Pancreas (tissue), 10 donors: Measurements from ENCODE around the gene MARK1. TPM values are rescaled to one million over a fixed set of nuclear protein-coding genes. Genes with fewer than 3 reads are reported as not detected.

ENCODE experiments used
- ATAC-seq, 4 donors: fragments of 200-7000 bp; cut with Tn5 transposase; one replicate each; pipeline versions ENCODE4 v1.8.0 to v1.9.1; 2020; ENCODE audit warnings: mild to moderate bottlenecking in 4 of 4, moderate library complexity in 4 of 4
- DNase-seq, 6 donors: peaks; one replicate each; pipeline ENCODE4 v3.0.0-alpha.2; 2020
- FAIRE-seq: peaks from 2 replicates; lab custom pipeline; 2012; peaks lifted over from hg19 to GRCh38; lab: Jason Lieb, UNC
- H3K27ac ChIP-seq, 4 donors: fragments of 200-600 bp; sonication (generic); 1 replicate in 3 of 4; 2 replicates in 1 of 4; pipeline versions ENCODE4 v1.5.0 to v1.8.0; 2020
- H3K27me3 ChIP-seq, 4 donors: fragments of 200-600 bp; one replicate each; pipeline ENCODE4 v1.8.0; 2021
- H3K36me3 ChIP-seq, 3 donors: fragments of 200-600 bp; sonication (generic) in 1 of 3; one replicate each; pipeline versions ENCODE4 v1.5.0 to v1.8.0; 2020 to 2021
- H3K4me1 ChIP-seq, 3 donors: fragments of 200-600 bp; one replicate each; pipeline ENCODE4 v1.8.0; 2021
- H3K4me3 ChIP-seq, 4 donors: fragments of 200-600 bp; sonication (generic) in 2 of 4; one replicate each; pipeline versions ENCODE4 v1.5.0 to v1.8.0; 2020 to 2021
- H3K9me3 ChIP-seq, 4 donors: fragments of 200-600 bp; one replicate each; pipeline ENCODE4 v1.8.0; 2021
- CTCF ChIP-seq, 4 donors: fragments of 200-600 bp; sonication (generic) in 3 of 4; IDR thresholded peaks; one replicate each; pipeline versions ENCODE4 v1.5.0 to v1.8.0; 2021; ENCODE audit warnings: antibody characterized with exemption in 4 of 4
- WGBS, 2 donors: extraction: QIAGEN DNeasy Blood & Tissue Kit; methylation state at CpG; one replicate each; pipeline ENCODE4 v1.1.7; 2013; 5-methylcytosine and 5-hydroxymethylcytosine counted together
- intact Hi-C, 3 donors: fragments of 100-400 bp; cut with DNase I; formaldehyde crosslinking; loops; one replicate each; pipeline versions ENCODE4 v1.11.1 to v1.14.2; 2022
- polyA plus RNA-seq, 2 donors: library from polyadenylated mRNA; stranded (reverse); fragments of 200-250 nt; gene quantifications; one replicate each; pipeline ENCODE4 v1.2.3, GENCODE V29; 2013
- total RNA-seq, 6 donors: library from RNA; stranded (reverse); fragmentation: NEBNext Ultra II Directional in 4 of 6; extraction: Animal tissue kit (Norgen Biotek cat#: 25700) in 4 of 6; gene quantifications; one replicate each; pipeline versions ENCODE4 v1.2.1 to v1.2.4, GENCODE V29; 2021 to 2023
- donor health status: healthy with polysubstance abuse.
- donor health status: DM: no; HTN: no; CAD: no; lungs with moderate emphysema.
- donor health status: DM: no; HTN: no; CAD: no.
- donor health status: control.
- donor health status: control.
- donor health status: Bipolar disorder and iron deficiency.
- donor health status: DM: yes; HTN: yes; CAD: no.
- donor health status: DM: no; HTN: no; CAD: no.
- donor health status: DM: no; HTN: no; CAD: no.
- donor health status: DM: yes; HTN: yes; CAD: no.

The MARK1 gene
- total and polyA plus RNA-seq, 8 donors = 0.84 to 3.5 (median 1.4) TPM

GRCh38 chr1:220694866-220695382 is 167.0 kb downstream of the MARK1 start:
- no peak for TF ChIP-seq CTCF (IDR thresholded peaks at IDR 0.05)
- no peak for DNase-seq
- peaks cover 0 to 4% (median 0%) of the 10 kb centered on the region in 3 donors for H3K36me3 ChIP-seq
- ATAC-seq = no peak
- 96 to 97% methylated on average over 8 of the region's 8 CpGs for WGBS, 2 donors
- no peak overlapping the region for H3K27ac ChIP-seq
- intact Hi-C loops = loop anchor here in 1 of 3 donors (5.0 kb wide), 1 partner anchor 82 kb away; no protein-coding TSS in a partner anchor
- H3K27me3 ChIP-seq = no peaks in the 10 kb centered on the region
- H3K4me3 ChIP-seq = no peak overlapping the region
- no peaks in the 10 kb centered on the region for H3K9me3 ChIP-seq
- peaks cover 0 to 7% (median 0%) of the 10 kb centered on the region in 3 donors for H3K4me1 ChIP-seq
- FAIRE-seq = no peak

- Histone ChIP-seq H3K27me3 (no peaks in the 10 kb centered on the region), H3K4me1 (peaks cover 0 to 7% (median 0%) of the 10 kb centered on the region in 3 donors), H3K27ac (no peak overlapping the region), H3K9me3 (no peaks in the 10 kb centered on the region), H3K4me3 (no peak overlapping the region), H3K36me3 (peaks cover 0 to 4% (median 0%) of the 10 kb centered on the region in 3 donors)
- FAIRE-seq (no peak), ATAC-seq (no peak), DNase-seq (no peak)
- TF ChIP-seq CTCF (IDR thresholded peaks at IDR 0.05) = no peak
- intact Hi-C loops = no loop called here
- WGBS, 2 donors = 92 to 97% methylated on average over 4 of the region's 4 CpGs
Observed at GRCh38 chr1:220695426-220695825, 167.5 kb downstream of the MARK1 start.

GRCh38 chr1:220696226-220696862 is 168.4 kb downstream of the MARK1 start:
- Histone ChIP-seq H3K4me1 (peaks cover 0 to 10% (median 0%) of the 10 kb centered on the region in 3 donors), H3K27ac (no peak overlapping the region), H3K27me3 (no peaks in the 10 kb centered on the region), H3K4me3 (no peak overlapping the region), H3K9me3 (no peaks in the 10 kb centered on the region), H3K36me3 (peaks cover 0 to 4% (median 0%) of the 10 kb centered on the region in 3 donors)
- DNase-seq (no peak), ATAC-seq (no peak), FAIRE-seq (no peak)
- no peak for TF ChIP-seq CTCF (IDR thresholded peaks at IDR 0.05)
- intact Hi-C loops = no loop called here
- WGBS, 2 donors = 94 to 97% methylated on average over 16 of the region's 16 CpGs

- Histone ChIP-seq H3K4me3 (no peak overlapping the region), H3K27ac (no peak overlapping the region), H3K27me3 (no peaks in the 10 kb centered on the region), H3K4me1 (peaks cover 0 to 7% (median 0%) of the 10 kb centered on the region in 3 donors), H3K36me3 (peaks cover 0 to 4% (median 0%) of the 10 kb centered on the region in 3 donors), H3K9me3 (no peaks in the 10 kb centered on the region)
- DNase-seq (no peak), FAIRE-seq (no peak), ATAC-seq (no peak)
- TF ChIP-seq CTCF (IDR thresholded peaks at IDR 0.05) = no peak
- 79 to 82% methylated on average over 9 of the region's 9 CpGs for WGBS, 2 donors
- intact Hi-C loops = no loop called here
Observed at GRCh38 chr1:220696863-220697231, 168.9 kb downstream of the MARK1 start.

- ATAC-seq (no peak), FAIRE-seq (no peak), DNase-seq (no peak)
- no peak overlapping the region for H3K27ac ChIP-seq
- no peaks in the 10 kb centered on the region for H3K27me3 ChIP-seq
- H3K4me1 ChIP-seq = peaks cover 0 to 3% (median 0%) of the 10 kb centered on the region in 3 donors
- peaks cover 0 to 4% (median 0%) of the 10 kb centered on the region in 3 donors for H3K36me3 ChIP-seq
- 94 to 97% methylated on average over 6 of the region's 6 CpGs for WGBS, 2 donors
- intact Hi-C loops = no loop called here
- no peaks in the 10 kb centered on the region for H3K9me3 ChIP-seq
- H3K4me3 ChIP-seq = no peak overlapping the region
- no peak for TF ChIP-seq CTCF (IDR thresholded peaks at IDR 0.05)
Observed at GRCh38 chr1:220697326-220697725, 169.4 kb downstream of the MARK1 start.
